ENCODE measurements around the gene ITK.

DNA sequence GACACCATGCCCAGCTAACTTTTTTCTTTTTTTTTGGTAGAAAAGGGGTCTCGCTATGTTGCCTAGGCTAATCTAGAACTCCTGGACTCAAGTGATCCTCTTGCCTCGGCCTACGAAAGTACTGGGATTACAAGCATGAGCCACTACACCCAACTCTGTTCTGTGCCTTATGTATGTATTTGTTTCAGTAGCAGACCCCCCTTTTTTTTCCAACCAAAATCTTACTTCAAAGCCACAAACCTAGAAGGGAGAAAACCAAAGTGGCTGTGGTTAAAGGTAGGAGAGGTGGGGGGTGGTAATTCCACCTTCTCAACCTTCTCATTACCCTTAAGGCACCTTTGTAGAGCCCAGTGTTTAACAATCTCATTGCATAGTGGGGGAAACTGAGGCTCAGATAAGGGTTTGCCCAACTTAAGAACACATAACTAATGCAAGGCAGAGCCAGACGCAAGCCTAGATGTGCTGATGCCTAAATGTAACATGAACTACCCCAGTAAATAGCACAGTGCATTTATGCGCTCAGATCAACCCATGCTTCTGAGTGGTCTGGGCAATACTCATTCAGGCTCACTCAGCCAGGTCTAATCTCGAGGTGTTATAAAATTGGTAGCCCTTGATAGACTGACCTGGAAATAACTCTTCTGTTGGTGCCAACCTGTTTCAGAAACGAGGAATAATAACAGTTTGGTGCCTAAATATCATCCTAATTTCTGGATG is 33.0 kb downstream of the ITK start:
- TF ChIP-seq YY1 (IDR thresholded peaks at IDR 0.05; ENCODE audit: insufficient read depth, insufficient read length) (no peak), ZNF274 (IDR thresholded peaks at IDR 0.05; ENCODE audit: low read depth, low read length) (no peak), SUZ12 (IDR thresholded peaks at IDR 0.05; ENCODE audit: extremely low read depth, insufficient read depth, insufficient read length) (no peak)

All from NT2/D1 (cell line).